GM18498 (cell line): ENCODE results near the gene GCC1.
"Not testable (repeated sequence)": the region's sequence is repeated elsewhere in the genome, so short reads cannot be mapped to it uniquely, and the experiment has no call there.

Experiments used
- ATAC-seq: cut with Tn5 transposase; IDR thresholded peaks from one replicate; pipeline ENCODE4 v1.9.1; 2021; ENCODE audit warnings: mild to moderate bottlenecking, moderate library complexity; ENCODE audit not compliant: unreplicated experiment

GCC1 gene

DNA sequence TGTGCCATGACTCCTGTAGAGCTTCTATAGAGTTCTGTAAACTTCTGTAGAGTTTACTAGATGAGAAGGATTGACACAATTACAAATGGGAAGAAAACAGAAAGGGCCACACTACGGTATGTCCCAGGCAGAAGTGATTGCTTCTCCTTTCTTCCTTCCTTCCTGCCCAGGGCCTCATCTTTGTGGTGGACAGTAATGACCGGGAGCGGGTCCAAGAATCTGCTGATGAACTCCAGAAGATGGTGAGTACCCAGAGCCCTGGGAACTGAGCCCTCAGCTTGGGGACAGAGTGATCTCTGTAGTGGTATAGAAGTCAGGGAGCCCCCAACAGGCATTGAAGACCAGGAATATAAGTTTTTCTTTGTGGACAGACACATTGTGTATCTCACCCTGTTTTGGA lies 4.5 kb upstream of the GCC1 start:
- ATAC-seq, result no peak

DNA sequence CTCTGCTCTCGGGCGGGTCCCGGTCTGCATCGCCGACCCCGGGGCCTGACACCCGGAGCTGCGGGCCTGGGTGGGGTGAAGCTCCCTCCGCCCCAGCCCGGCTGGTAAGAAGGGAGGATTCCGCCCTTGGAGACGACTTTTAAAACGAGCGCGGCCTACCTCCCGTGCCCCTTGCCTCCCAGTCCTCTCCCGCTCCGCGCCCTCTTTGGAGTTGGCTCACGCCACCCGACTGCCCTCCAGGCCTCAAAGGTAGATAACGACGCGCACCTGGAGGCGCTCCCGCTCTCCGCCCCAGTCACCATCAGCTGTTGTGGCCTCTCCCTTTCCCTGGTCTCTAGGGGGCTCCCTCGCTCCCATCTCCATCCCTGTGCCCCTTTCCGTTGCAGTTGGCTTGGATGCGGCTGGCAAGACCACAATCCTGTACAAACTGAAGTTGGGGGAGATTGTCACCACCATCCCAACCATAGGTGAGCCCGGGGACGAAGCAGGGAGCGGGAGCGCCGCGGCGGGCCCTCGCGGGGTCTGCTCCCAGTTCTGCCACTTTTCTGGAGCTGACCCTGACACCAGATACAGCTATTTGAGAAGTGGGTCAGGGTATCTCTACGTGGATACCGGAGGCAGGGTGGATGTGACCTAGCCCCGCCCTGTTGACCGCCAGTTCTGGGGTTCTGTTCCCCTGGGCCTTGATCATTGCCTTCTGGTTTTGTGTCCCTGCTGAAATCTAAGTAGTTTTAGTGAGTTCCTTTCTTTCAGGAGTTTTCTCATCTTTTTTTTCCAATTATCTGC lies 3.5 kb upstream of the GCC1 start:
- peak; percentile 21 for ATAC-seq

DNA sequence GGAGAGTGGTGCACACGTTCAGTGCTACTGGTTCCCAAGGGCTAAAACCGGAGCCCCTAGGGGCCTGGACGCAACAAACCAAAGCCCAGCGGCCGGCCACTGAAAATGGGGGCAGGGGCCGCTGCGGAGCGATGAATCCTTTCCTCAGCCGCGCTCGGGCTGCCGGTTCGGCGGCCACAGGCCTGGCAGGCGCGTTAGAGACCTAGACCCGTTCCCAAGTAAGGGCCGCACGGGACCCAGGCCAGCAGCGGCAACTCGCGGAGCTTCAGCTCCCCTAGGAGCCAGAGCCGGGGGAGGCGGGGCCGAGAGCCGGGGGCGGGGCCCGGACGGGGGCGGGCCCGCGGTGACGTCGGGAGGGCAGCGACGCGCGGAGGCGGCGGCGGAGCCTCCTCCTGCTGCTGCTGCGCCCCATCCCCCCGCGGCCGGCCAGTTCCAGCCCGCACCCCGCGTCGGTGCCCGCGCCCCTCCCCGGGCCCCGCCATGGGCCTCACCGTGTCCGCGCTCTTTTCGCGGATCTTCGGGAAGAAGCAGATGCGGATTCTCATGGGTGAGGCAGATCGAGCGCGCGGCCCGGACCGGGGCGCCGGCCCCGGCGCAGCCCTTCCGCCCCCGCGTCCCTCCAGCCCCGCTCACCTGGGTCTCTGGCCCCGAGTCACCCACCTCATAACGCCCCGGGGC lies 2.8 kb upstream of the GCC1 start, which contains the start of gene ARF5:
TSS of gene ARF5 (plus strand) at position 393 of the 678 bp plus-strand sequence. CDS start at position 481, 88 bp downstream.
- peak; percentile 82 for ATAC-seq

DNA sequence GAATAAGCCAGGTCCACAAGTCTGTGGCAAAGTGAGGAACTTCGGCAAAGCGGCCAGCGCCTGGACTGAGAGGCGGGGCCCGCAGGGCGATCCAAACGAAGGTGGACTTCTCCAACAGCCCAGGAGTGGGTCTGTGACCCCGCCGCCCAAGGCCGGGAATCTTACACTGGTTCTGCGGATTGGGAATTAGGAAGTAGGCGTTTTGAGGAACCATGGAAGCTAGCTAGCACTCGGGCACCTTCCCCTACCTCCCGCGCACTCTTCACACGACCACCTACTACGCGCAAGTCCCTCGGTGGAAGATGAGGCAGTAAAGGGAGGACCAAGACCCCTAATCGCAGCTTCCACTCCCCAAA lies 2.2 kb upstream of the GCC1 start:
- ATAC-seq, result no peak

DNA sequence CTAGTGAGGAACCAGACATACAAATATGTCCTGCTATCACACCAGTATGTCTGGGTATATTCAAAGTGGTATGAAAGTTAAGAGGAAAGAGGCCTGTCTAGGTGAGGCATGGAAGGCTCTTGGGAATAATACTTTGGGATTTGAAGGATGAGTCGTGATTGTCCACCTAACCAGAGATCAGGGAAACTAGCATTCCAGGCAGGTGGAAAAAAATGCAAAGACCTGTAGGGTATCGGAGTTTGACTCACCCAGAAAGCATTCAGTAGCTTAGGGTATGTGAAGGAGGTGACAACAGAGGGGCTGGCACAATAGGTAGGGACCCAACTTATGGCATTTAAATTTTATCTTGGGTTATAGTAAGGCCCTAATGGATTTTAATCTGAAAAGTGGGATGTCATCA lies 950 bp upstream of the GCC1 start:
- ATAC-seq, result no peak

DNA sequence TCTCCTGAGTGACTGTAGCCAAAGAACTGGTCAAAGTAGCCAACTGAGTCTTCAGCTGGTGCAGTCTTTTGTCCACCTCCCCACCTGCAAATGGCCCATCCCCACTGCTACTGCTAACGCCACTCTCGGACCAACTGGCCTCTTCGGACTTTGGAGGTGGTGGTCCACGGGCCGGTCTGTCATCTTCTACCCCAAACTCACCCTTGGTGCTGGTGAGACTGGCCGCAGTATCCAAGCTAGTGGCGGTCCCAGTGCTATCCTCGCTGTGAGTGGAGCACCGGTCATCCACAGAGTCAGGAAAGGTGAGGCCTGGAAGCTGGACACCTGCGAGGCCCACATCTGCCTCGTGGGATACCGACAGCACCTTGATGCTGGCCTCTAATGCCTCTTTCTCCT lies 750 bp downstream of the GCC1 start:
- no peak for ATAC-seq

DNA sequence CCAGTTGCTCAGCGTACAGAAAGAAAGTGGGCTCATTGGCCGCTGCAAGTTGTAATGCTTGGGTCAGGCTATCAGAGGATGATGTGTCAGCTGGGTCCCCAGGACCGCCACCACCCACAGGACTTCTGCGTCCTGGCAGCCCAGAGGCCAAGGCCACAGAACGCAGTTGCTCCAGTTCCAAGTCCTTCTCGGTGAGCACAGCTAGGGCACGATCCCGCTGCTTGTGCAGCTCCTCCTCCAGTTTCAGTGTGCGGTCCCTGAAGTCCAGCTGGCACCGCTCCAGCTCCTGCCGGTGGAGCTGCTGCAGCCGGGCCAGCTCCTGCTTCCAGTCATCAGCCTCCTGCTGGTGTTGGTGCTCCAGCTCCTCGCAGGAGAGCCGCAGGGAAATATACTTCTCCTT lies 3.0 kb downstream of the GCC1 start:
- ATAC-seq, result no peak

DNA sequence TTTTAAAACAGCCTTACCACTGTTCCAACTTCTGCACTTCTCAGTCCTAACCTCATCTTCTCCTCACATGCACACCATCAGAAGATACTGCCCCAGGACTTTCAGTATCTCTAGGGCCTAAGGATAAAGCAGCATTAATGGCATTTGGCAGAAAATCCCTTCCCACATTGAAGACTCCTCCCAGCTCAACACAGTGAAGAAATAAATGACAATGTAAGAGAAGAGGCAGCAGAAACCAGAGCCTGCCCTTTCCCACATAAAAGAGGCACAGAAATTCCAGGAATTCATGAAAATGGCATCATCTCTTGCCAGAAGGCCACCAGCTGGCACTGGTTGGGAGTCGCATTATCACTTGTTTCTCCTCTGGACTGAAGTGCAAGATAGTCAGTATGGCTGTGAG lies 3.7 kb downstream of the GCC1 start:
- ATAC-seq, result no peak

DNA sequence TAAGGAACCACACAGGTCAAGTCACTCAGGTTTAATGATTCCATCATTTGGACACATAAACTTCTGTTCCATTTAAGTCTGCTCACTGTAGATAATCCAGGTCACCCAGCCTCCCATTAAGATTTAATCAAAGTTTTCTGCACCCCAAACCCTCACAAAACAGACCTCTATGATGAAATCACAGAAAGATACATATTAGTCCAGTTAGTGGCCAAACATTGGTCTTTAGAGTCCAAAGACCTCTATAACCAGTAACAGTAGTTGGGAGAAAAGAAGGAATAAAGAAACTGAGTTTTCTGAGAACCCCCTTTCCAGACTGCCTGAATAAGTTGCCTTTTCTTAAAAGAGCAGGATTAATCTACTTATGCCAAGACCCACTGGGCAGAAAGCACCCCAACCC lies 4.8 kb downstream of the GCC1 start:
- ATAC-seq, result no peak

DNA sequence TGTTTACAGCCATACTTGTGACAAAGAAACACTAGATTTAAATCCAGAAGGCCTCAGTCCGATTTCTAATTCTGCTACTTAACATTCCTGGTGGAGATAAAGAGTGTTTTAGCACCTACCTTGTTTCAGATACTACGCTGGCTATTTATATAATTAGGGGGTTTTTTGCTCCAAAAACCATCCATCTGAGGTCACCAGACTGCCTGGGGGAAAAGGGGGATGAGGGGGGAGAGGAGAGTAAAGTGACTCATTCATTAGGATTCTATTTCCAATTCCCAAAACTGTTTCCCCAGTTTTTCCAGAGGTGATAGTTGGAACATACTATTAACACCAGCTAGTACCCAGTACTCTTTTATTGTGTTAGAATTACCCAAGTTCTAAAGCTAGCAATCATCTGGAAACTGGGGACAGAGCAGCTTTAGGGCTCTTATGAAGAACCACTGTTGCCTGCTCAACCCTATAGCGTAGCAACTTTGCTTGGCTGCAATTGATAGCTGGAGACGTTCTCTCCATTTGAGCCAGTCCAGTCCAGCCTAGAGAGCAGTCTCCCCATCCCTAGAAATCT lies 6.6 kb downstream of the GCC1 start:
- ATAC-seq, result no peak

DNA sequence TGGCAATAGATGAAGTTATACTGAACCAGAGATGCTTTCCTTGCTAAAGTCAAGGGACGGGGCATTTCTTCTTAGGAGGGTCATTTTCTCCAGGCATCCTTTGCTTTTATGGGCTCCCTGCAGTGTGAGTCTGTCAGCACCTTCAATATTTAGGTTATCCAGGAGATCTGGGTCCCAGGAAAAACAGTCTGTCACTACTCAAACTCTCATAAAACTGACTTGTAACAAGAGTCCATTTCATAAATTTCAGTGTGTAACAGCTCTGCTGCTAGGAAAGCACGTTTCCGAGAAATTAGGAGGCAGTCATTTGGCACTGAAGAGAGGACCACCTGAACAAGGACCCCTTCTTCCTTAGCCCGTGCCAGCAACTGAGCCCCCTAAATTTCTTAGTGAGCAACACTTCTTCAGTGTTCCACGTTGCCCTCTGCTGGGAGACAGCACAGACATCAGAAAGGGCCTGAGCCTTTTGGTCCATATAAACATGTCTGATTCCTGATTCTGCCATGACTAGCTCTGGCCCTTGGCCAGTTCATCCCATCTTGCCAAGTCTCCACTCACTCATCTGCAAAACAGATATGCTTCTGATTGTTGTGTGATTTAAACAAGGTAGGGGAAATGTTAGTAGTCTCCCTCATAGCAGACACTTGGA lies 7.2 kb downstream of the GCC1 start:
- no peak for ATAC-seq

DNA sequence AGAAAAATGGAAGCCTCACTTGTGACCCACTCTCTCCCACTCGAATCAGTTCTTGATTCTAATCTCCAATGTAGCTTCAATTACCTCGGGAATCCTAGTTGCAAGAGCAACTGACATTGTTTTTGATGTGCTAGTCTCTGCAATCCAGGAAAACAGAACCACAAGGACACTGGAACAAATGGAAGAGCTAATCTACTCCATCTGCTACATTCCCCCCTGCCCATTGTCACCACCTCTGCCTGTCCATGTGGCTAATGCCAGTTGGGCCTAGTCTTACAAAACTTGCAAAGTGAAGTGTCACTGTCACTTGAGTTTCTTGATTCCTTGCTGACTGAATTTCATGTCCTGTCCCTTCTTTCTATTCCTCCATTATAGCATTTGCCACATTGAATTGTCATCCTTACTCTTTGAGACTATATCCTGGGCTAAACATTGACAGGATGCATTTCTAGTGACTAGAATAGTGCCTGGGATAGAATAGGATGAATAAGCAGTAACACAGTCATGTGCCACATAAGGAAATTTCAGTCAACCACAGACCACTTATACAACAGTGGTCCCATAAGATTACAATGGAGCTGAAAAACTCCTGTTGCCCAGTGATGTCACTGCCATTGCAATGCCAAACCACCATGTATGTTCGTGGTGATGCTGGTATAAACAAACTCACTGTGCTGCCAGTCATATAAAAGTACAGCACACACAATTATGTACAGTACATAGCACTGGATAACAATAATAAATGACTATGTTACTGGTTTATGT lies 13.5 kb downstream of the GCC1 start:
- ATAC-seq, result no peak

DNA sequence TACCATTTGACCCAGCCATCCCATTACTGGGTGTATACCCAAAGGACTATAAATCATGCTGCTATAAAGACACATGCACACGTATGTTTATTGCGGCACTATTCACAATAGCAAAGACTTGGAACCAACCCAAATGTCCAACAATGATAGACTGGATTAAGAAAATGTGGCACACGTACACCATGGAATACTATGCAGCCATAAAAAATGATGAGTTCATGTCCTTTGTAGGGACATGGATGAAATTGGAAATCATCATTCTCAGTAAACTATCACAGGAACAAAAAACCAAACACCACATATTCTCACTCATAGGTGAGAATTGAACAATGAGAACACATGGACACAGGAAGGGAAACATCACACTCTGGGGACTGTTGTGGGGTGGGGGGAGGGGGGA lies 17.4 kb downstream of the GCC1 start:
- not testable (repeated sequence) for ATAC-seq

DNA sequence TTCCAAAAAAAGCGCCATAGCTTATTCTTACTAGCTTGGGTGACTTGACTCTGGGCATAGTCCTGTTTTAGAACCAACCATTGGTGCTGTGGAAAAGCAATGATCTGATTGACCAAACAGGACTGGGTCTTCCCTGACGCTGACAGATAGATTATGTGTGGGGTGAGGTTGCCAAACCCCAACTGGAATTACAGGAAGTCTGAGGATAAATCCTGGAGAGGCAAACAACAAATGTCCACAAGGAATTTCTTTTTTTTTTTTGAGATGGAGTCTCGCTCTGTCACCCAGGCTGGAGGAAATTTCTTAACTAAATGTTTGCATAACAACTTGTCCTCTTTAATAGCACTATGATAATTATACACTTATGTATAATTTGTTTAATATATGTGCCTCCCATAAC lies 19.2 kb downstream of the GCC1 start:
- no peak for ATAC-seq

DNA sequence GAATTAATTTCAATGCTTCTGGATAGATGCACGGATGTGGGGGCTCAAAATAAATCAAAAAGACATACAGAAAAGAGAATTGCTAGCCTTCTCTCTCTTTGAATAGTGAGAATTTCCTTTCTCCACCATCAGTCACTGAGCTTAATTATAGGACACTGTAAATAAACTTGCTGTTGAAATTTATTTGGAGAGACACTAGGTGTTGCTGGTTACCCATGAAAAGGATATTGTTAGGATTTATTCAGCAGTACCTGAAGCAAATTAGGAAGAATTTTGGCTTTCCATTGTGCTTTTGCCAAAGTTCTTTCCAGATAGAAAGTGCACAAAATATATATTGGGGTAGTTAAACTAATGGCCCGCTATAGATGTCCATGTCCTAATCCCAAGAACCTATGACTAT lies 27.6 kb downstream of the GCC1 start:
- no peak for ATAC-seq

DNA sequence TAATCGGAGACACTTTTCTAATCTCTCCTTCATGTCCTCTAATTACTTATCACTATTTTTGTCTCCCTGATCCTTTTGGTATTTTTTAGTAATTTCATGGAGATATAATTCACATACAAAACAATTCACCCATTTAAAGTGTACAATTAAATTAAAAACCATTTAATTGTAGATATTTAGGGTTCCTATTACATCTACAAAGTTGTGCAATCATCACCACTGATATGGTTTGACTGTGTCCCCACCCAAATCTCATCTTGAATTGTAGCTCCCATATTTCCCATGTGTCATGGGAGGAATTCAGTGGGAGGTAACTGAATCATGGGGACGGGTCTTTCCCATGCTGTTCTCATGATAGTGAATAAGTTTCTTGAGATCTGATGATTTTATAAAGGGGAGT lies 29.0 kb downstream of the GCC1 start:
- ATAC-seq, result no peak

DNA sequence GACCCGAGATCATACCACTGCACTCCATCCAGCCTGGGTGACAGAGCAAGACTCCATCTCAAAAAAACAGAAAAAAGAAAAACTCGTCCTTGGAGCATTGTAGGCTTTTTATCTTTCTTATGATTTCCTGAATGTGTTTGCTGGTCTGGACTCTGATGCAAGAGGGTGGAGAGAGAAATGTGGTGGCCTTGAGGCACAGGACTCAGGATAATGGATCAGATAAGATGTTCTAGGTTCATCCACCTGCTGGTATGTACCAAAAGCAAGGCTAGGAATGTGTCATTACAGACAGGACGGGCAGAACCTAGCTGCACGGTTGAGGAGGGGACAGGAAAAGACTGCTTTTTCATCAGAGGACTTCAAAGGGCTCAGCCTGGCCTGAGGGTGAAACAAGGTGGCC lies 33.5 kb downstream of the GCC1 start:
- ATAC-seq, result no peak

DNA sequence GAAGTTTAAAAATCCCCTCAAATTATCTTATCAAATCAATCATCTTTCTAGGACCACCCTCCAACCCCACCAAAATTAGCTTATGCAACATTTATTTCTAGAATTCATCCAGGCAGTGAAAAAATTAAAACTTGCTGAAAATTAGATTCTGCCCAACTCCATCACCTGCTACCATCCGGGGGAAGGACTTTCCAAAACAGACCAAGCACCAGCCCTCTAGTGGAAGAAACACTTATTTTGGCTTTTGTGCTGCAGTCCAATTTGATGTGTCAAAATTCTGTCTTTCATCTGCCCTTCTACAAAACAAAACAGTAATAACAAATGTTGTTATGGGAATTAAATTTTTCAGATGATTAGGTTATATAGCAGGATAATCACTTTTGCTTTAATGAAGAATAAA lies 35.1 kb downstream of the GCC1 start:
- ATAC-seq, result no peak

DNA sequence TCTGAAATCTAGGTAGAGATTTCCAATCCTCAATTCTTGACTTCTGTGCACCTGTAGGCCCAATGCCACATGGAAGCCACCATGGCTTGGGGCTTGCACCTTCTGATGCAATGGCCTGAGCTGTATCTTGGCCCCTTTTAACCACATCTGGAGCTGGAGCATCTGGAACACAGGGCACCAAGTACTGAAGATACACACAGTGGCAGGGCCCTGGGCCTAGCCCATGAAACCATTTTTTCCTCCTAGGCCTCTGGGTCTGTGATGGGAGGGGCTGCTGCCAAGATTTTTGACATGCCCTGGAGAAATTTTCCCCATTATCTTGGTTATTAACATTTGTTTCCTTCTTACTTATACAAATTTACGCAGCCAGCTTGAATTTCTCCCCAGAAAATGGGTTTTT lies 39.1 kb downstream of the GCC1 start:
- ATAC-seq, result no peak

DNA sequence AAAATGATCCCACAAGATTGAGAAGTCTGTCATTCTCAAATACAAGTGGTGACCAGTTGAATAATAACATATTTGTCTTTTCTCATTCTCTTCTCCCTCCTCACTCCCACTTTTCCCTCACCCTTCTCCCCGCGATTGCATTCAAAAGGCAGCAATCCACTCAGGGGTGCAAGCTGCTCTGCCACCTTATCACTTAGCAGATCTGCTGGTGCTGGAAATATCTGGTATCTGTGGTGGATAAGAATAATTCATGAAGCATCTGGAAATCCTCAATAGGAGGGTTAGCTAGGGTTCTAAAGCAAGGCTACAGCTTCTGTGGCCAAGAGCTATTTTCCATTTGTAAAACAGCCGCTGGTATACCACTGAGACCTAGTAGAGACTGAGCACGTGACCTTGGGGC lies 43.8 kb downstream of the GCC1 start:
- ATAC-seq, result no peak

DNA sequence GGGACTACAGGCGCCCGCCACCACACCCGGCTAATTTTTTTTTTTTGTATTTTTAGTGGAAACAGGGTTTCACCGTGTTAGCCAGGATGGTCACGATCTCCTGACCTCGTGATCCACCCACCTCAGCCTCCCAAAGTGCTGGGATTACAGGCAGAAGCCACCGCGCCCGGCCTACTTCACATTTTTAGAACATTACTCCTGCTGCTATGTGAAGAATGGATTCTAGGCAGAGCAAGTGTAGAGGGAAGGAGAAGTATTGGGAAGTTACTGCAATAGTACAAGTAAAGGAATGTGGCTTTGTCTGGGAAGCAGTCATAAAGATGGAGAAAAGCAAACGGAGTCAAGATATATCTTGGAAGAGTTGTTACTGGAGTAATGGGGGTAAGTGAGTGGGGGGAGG lies 44.9 kb downstream of the GCC1 start:
- not testable (repeated sequence) for ATAC-seq
